Ovary (tissue), 3 donors: ENCODE data around the gene OR10A3.

Experiments used
- CTCF ChIP-seq, 3 donors: fragments of 450-650 bp in 2 of 3; fragments of 200-600 bp in 1 of 3; IDR thresholded peaks; one replicate each; pipeline versions ENCODE4 v1.5.1 to v1.8.0; 2016 to 2022; ENCODE audit warnings: antibody characterized with exemption in 3 of 3, mild to moderate bottlenecking in 1 of 3
- POLR2A ChIP-seq: fragments of 450-650 bp; IDR thresholded peaks from one replicate; pipeline ENCODE4 v1.6.1; 2017; ENCODE audit warnings: antibody characterized with exemption, mild to moderate bottlenecking, moderate library complexity
- donor health status: DM: no; HTN: no; CAD: no.

GRCh38 chr11:7927635-7928034, 13.9 kb downstream of the OR10A3 start:
- TF ChIP-seq POLR2A (no peak), CTCF (IDR thresholded peaks at IDR 0.05) (no peak)
